MCF 10A (cell line): ENCODE results near the gene WSCD1. TPM values are rescaled to one million over a fixed set of nuclear protein-coding genes. Genes with fewer than 3 reads are reported as not detected.

Experiments
- BruUV-seq: library from RNA; stranded (reverse); fragments of 400-500 nt; replicated peaks from 2 replicates; lab custom pipeline; 2021; lab: Mats Ljungman, UMichigan
- CTCF ChIA-PET: fragments of 300-600 bp; sonication (Branson Sonifier 250); formaldehyde crosslinking; extraction: SDS; loops from one replicate; lab custom pipeline; 2021; ENCODE audit warnings: antibody characterized with exemption, inconsistent platforms; lab: Yijun Ruan, JAX
- POLR2A ChIA-PET: fragments of 300-600, 350-650 bp; sonication (Branson Sonifier 250); formaldehyde crosslinking; extraction: SDS; loops from one replicate; lab custom pipeline; 2020; ENCODE audit warnings: antibody characterized with exemption, inconsistent platforms; lab: Yijun Ruan, JAX
- DNase-seq: peaks from one replicate; pipeline ENCODE4 v3.0.0-alpha.2; 2018; ENCODE audit not compliant: unreplicated experiment
- H3K27ac Mint-ChIP-seq: one replicate; pipeline ENCODE4 v1.8.0; 2022; ENCODE audit warnings: mild to moderate bottlenecking, low read depth, mixed read lengths; ENCODE audit not compliant: unreplicated experiment
- H3K27me3 Mint-ChIP-seq: one replicate; pipeline ENCODE4 v1.8.0; 2022; ENCODE audit warnings: mixed read lengths; ENCODE audit not compliant: insufficient read depth, unreplicated experiment
- H3K36me3 Mint-ChIP-seq: one replicate; pipeline ENCODE4 v1.8.0; 2022; ENCODE audit warnings: mild to moderate bottlenecking, moderate library complexity, mixed read lengths; ENCODE audit not compliant: insufficient read depth, unreplicated experiment
- H3K4me1 Mint-ChIP-seq: one replicate; pipeline ENCODE4 v1.8.0; 2022; ENCODE audit warnings: mixed read lengths; ENCODE audit not compliant: insufficient read depth, unreplicated experiment
- H3K4me3 Mint-ChIP-seq: one replicate; pipeline ENCODE4 v1.8.0; 2022; ENCODE audit warnings: mild to moderate bottlenecking, moderate library complexity, mixed read lengths; ENCODE audit not compliant: unreplicated experiment
- H3K9me3 Mint-ChIP-seq: one replicate; pipeline ENCODE4 v1.8.0; 2022; ENCODE audit warnings: mixed read lengths; ENCODE audit not compliant: unreplicated experiment
- intact Hi-C: fragments of 100-400 bp; cut with micrococcal nuclease; formaldehyde crosslinking; loops from 2 replicates; pipeline ENCODE4 v1.14.1; 2022
- total RNA-seq: library from RNA; stranded (reverse); gene quantifications from 2 replicates; pipeline ENCODE4 v1.2.3, GENCODE V29; 2022
- TF ChIP-seq, protein P1 (sequence below): fragments of 200-600 bp; IDR thresholded peaks from one replicate; pipeline ENCODE4 v1.8.0; 2022; ENCODE audit warnings: antibody characterized with exemption, mild to moderate bottlenecking; ENCODE audit not compliant: unreplicated experiment

Gene WSCD1
- total RNA-seq, 1 experiment from 2014 or later: not detected

DNA sequence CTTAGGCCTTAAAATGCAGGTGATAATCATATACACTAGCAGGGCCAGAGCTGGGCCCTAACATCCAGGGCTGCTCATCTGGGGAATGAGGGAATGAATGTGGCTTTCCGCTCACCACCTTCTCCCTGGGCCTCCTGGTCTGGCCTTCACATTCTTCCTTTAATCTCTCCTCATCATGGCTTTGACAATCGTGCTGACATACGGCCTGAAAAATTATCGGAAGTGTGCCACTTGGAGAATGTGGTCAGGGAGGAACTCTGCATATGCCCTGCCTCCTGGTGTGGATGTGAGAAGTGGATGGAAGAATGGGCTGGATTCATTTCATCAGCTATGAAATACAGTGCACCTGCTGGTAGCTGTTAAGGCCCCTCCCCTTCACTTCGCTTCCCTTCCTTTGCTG lies 2.4 kb downstream of the WSCD1 start:
- Mint-ChIP-seq H3K9me3 (no peaks in the 10 kb centered on the region), H3K27ac (no peak overlapping the region), H3K4me3 (no peak overlapping the region), H3K36me3 (no peaks in the 10 kb centered on the region), H3K4me1 (peaks cover 12% of the 10 kb centered on the region), H3K27me3 (peaks cover 44% of the 10 kb centered on the region)
- intact Hi-C loops: no loop called here
- TF ChIP-seq, protein P1, sequence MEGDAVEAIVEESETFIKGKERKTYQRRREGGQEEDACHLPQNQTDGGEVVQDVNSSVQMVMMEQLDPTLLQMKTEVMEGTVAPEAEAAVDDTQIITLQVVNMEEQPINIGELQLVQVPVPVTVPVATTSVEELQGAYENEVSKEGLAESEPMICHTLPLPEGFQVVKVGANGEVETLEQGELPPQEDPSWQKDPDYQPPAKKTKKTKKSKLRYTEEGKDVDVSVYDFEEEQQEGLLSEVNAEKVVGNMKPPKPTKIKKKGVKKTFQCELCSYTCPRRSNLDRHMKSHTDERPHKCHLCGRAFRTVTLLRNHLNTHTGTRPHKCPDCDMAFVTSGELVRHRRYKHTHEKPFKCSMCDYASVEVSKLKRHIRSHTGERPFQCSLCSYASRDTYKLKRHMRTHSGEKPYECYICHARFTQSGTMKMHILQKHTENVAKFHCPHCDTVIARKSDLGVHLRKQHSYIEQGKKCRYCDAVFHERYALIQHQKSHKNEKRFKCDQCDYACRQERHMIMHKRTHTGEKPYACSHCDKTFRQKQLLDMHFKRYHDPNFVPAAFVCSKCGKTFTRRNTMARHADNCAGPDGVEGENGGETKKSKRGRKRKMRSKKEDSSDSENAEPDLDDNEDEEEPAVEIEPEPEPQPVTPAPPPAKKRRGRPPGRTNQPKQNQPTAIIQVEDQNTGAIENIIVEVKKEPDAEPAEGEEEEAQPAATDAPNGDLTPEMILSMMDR: no peak
- no peak for DNase-seq
- ChIA-PET CTCF (no interaction called here), POLR2A (no interaction called here)
- no TSS peak for BruUV-seq

DNA sequence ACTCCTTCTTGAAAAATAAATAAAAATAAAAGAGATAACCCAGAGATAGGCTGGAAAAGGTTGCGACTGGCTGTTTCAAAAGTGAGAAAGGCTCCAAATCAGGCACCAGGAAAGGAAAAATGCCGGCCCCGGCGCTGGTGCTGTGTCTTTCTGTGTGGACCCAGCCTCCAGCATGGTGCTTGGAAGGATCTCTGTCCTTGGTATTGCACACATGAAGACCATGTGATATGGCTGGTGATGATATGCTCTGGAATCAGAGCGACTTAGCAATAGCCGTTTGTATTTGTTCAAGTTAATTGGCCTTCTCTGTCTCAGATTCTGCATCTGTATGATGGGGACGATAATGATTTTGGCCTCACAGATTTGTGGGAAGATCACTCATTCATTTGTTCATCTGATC lies 3.4 kb downstream of the WSCD1 start:
- H3K27me3 Mint-ChIP-seq: peaks cover 44% of the 10 kb centered on the region
- H3K4me1 Mint-ChIP-seq: peaks cover 12% of the 10 kb centered on the region
- no peak for DNase-seq
- intact Hi-C loops: no loop called here
- TF ChIP-seq, protein P1: no peak
- no peak overlapping the region for H3K4me3 Mint-ChIP-seq
- H3K9me3 Mint-ChIP-seq: no peaks in the 10 kb centered on the region
- ChIA-PET CTCF (no interaction called here), POLR2A (no interaction called here)
- no TSS peak for BruUV-seq
- no peak overlapping the region for H3K27ac Mint-ChIP-seq
- H3K36me3 Mint-ChIP-seq: no peaks in the 10 kb centered on the region

DNA sequence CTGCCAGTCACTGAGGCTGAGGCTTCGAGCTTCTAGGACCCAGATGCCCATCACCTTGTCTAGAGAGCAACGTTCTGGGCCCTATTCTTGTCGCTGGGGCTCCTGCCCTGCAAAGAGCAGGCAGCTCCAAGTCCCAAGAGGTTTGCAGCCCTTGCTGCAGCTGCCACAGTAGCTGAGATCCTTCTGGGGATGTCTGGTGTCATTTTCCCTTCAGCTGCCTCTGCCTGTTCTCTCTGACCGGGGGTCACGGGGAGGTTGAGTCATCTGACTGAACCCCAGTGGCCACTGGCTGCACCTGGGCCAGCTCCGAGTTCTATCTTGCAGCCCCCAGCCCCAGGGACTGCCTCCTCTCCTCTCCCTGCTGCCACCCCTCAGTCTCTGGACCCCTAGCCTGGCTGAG lies 4.9 kb downstream of the WSCD1 start:
- ChIA-PET CTCF (interaction anchor here (0.6 kb wide), 1 partner anchor 42 kb away, joined by 3 read pairs; no protein-coding TSS in a partner anchor), POLR2A (no interaction called here)
- no TSS peak for BruUV-seq
- Mint-ChIP-seq H3K36me3 (no peaks in the 10 kb centered on the region), H3K4me1 (no peaks in the 10 kb centered on the region), H3K9me3 (no peaks in the 10 kb centered on the region), H3K27ac (no peak overlapping the region), H3K27me3 (peaks cover 33% of the 10 kb centered on the region), H3K4me3 (no peak overlapping the region)
- no peak for DNase-seq
- intact Hi-C loops: no loop called here
- TF ChIP-seq, protein P1: no peak

DNA sequence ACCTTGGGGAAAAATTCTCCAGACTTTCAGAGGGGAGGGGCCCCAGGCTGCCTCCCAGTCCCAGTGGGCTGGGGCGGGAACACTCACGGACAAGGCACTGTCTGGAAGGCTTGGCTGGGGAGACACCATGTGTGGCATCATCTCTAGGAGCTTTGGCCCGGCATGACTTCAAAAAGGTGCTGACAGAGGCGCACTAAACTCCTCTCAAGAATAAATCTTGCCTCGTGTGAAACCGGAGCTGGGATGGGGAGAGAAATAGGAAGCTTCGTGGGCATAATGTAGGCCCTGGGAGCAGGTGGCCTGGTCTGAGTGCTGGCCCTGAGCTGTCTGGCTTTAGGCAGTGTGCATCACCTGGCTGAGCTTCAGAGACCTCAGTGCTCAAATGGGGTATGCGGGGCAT lies 5.7 kb downstream of the WSCD1 start:
- ChIA-PET POLR2A (interaction anchor here (0.6 kb wide), 1 partner anchor 133 kb away, joined by 3 read pairs; no protein-coding TSS in a partner anchor), CTCF (interaction anchor here (1.1 kb wide), 1 partner anchor 328 kb away, joined by 3 read pairs; no protein-coding TSS in a partner anchor)
- no peaks in the 10 kb centered on the region for H3K4me1 Mint-ChIP-seq
- H3K4me3 Mint-ChIP-seq: no peak overlapping the region
- H3K9me3 Mint-ChIP-seq: no peaks in the 10 kb centered on the region
- intact Hi-C loops: no loop called here
- H3K36me3 Mint-ChIP-seq: no peaks in the 10 kb centered on the region
- H3K27ac Mint-ChIP-seq: no peak overlapping the region
- BruUV-seq: no TSS peak
- H3K27me3 Mint-ChIP-seq: peaks cover 29% of the 10 kb centered on the region
- TF ChIP-seq, protein P1: no peak
- no peak for DNase-seq
